K562 (cell line): ENCODE measurements around the gene ANO8. TPM values are rescaled to one million over a fixed set of nuclear protein-coding genes. Genes with fewer than 3 reads are reported as not detected.

Experiments used
- ATAC-seq: fragments of 200-7000 bp; cut with Tn5 transposase; 3 replicates; pipeline ENCODE4 v1.9.1; 2020; ENCODE audit warnings: moderate library complexity
- BruUV-seq: library from RNA; stranded (reverse); fragments of 400-500 nt; replicated peaks from 2 replicates; lab custom pipeline; 2021; lab: Mats Ljungman, UMichigan
- CTCF ChIA-PET: fragments of 300-600 bp; formaldehyde crosslinking; extraction: SDS; loops from one replicate; lab custom pipeline; 2021; ENCODE audit warnings: low intra/inter-chr PET ratio; lab: Yijun Ruan, JAX
- POLR2A ChIA-PET: fragments of 300-600, 350-650 bp; sonication (Branson Sonifier 250); formaldehyde crosslinking; extraction: SDS; loops from one replicate; lab custom pipeline; 2021; ENCODE audit warnings: antibody characterized with exemption, inconsistent platforms; lab: Yijun Ruan, JAX
- DNase-seq, 4 experiments: peaks; one replicate each; pipeline versions ENCODE4 v3.0.0 to v3.0.0-alpha.2; 2011 to 2018; ENCODE audit warnings: low spot score in 3 of 4, mixed read lengths in 3 of 4; ENCODE audit errors: extremely low read depth in 1 of 4
- FAIRE-seq: peaks from 2 replicates; lab custom pipeline; 2011; peaks lifted over from hg19 to GRCh38; lab: Jason Lieb, UNC
- H2AFZ ChIP-seq: 2 replicates; pipeline ENCODE4 v1.6.0; 2011; ENCODE audit warnings: low read depth, low read length, control low read depth, inconsistent platforms
- H3K27ac ChIP-seq: fragments of 200-600 bp; 3 replicates; pipeline ENCODE4 v1.8.0; 2011; ENCODE audit warnings: low read depth, mild to moderate bottlenecking, control low read depth, inconsistent platforms, low read length, moderate library complexity, mixed read lengths; ENCODE audit errors: extremely low read depth
- H3K27me3 ChIP-seq, 2 experiments: fragments of 300-600 bp in 1 of 2; 2 replicates in 1 of 2; 3 replicates in 1 of 2; pipeline versions ENCODE4 v1.6.0 to v1.8.0; 2011; ENCODE audit warnings: inconsistent platforms in 2 of 2, low read length in 2 of 2, mild to moderate bottlenecking in 1 of 2, mixed read lengths in 1 of 2, moderate library complexity in 1 of 2; ENCODE audit not compliant: control insufficient read depth in 2 of 2, insufficient read depth in 2 of 2
- H3K36me3 ChIP-seq: fragments of 300-600 bp; 3 replicates; pipeline ENCODE4 v1.8.0; 2011; ENCODE audit warnings: mild to moderate bottlenecking, low read length, inconsistent platforms; ENCODE audit not compliant: control insufficient read depth, insufficient read depth
- H3K4me1 ChIP-seq, 2 experiments: fragments of 200-600 bp in 1 of 2; replicated peaks in 1 of 2; 2 replicates in 1 of 2; 3 replicates in 1 of 2; pipeline versions ENCODE4 v1.5.1 to v1.8.0; 2011; ENCODE audit warnings: inconsistent platforms in 2 of 2, low read length in 2 of 2, mild to moderate bottlenecking in 1 of 2, mixed read lengths in 1 of 2, moderate library complexity in 1 of 2; ENCODE audit not compliant: control insufficient read depth in 2 of 2, insufficient read depth in 2 of 2
- H3K4me2 ChIP-seq: 2 replicates; pipeline ENCODE4 v1.6.1; 2011; ENCODE audit warnings: low read length, control low read depth, inconsistent platforms, mixed read lengths; ENCODE audit not compliant: insufficient read depth
- H3K4me3 ChIP-seq: fragments of 200-600 bp; sonication (generic), shearing (Covaris generic); 2 replicates; pipeline ENCODE4 v1.5.1; 2016; ENCODE audit warnings: control low read depth, inconsistent platforms
- H3K79me2 ChIP-seq: fragments of 200-600 bp; 3 replicates; pipeline ENCODE4 v1.8.0; 2011; ENCODE audit warnings: low read length, inconsistent platforms; ENCODE audit not compliant: control insufficient read depth, insufficient read depth
- H3K9ac ChIP-seq, 2 experiments: 2 replicates each; pipeline versions ENCODE4 v1.6.0 to v1.6.1; 2011; ENCODE audit warnings: low read depth in 2 of 2, low read length in 2 of 2, control low read depth in 1 of 2, inconsistent platforms in 1 of 2, mild to moderate bottlenecking in 1 of 2, mixed read lengths in 1 of 2; ENCODE audit not compliant: insufficient read depth in 1 of 2
- H3K9me1 ChIP-seq: one replicate; pipeline ENCODE4 v1.6.0; 2011; ENCODE audit warnings: inconsistent platforms, mild to moderate bottlenecking, low read length, moderate library complexity; ENCODE audit not compliant: control insufficient read depth, insufficient read depth
- H3K9me3 ChIP-seq: replicated peaks from 2 replicates; pipeline ENCODE4 v1.5.1; 2011; ENCODE audit warnings: low read depth, low read length, inconsistent platforms; ENCODE audit not compliant: control insufficient read depth, insufficient read depth
- H4K20me1 ChIP-seq: replicated peaks from 2 replicates; pipeline ENCODE4 v1.6.1; 2011; ENCODE audit warnings: low read length, inconsistent platforms, mixed read lengths; ENCODE audit not compliant: control insufficient read depth, insufficient read depth
- FOXA1 ChIP-seq: fragments of 450-650 bp; IDR thresholded peaks from 2 replicates; pipeline ENCODE4 v1.6.1; 2016; ENCODE audit warnings: mild to moderate bottlenecking, borderline replicate concordance
- HDAC1 ChIP-seq, 2 experiments: fragments of 450-650 bp; IDR thresholded peaks; 2 replicates each; pipeline ENCODE4 v1.6.1; 2016 to 2017; ENCODE audit warnings: inconsistent platforms in 1 of 2, mild to moderate bottlenecking in 1 of 2, moderate library complexity in 1 of 2
- NFYB ChIP-seq: IDR thresholded peaks from 2 replicates; pipeline ENCODE4 v1.6.1; 2011; ENCODE audit warnings: mild to moderate bottlenecking, moderate library complexity; ENCODE audit not compliant: insufficient read length; ENCODE audit errors: extremely low read depth
- PHB2 ChIP-seq: fragments of 450-650 bp; IDR thresholded peaks from 2 replicates; pipeline ENCODE4 v1.6.1; 2017; ENCODE audit warnings: low read depth
- TCF7 ChIP-seq: sonication (generic); IDR thresholded peaks from 2 replicates; pipeline ENCODE4 v1.6.1; 2016; ENCODE audit warnings: antibody characterized with exemption, borderline replicate concordance
- ZBTB8A ChIP-seq: fragments of 450-650 bp; IDR thresholded peaks from 2 replicates; pipeline ENCODE4 v1.6.1; 2018; ENCODE audit warnings: mild to moderate bottlenecking, moderate library complexity; ENCODE audit not compliant: partially characterized antibody
- ZKSCAN3 ChIP-seq: fragments of 250-450 bp; sonication (Bioruptor Pico); IDR thresholded peaks from 2 replicates; pipeline ENCODE4 v1.4.0; 2020
- ZNF551 ChIP-seq: fragments of 250-450 bp; sonication (Bioruptor Pico); IDR thresholded peaks from 2 replicates; pipeline ENCODE4 v1.5.0; 2021; ENCODE audit warnings: mild to moderate bottlenecking, moderate library complexity
- ZNF785 ChIP-seq: fragments of 250-450 bp; sonication (Bioruptor Pico); IDR thresholded peaks from 2 replicates; pipeline ENCODE4 v1.4.0; 2020; ENCODE audit warnings: mild to moderate bottlenecking
- ZNF830 ChIP-seq: fragments of 250-450 bp; sonication (Bioruptor Pico); IDR thresholded peaks from 2 replicates; pipeline ENCODE4 v1.5.0; 2021; ENCODE audit warnings: mild to moderate bottlenecking
- WGBS: fragments of 100-300 bp; shearing (Covaris generic); methylation state at CpG from one replicate; pipeline ENCODE4 v1.1.6; 2016; ENCODE audit warnings: low coverage, mixed read lengths; ENCODE audit not compliant: insufficient coverage; ENCODE audit errors: missing lambda C conversion rate; 5-methylcytosine and 5-hydroxymethylcytosine counted together
- in situ Hi-C: fragments of 300-500 bp; cut with MboI; formaldehyde crosslinking; loops from 4 replicates; pipeline ENCODE4 v1.15.0; 2018; ENCODE audit warnings: inconsistent platforms, mixed read lengths
- intact Hi-C: fragments of 100-400 bp; cut with micrococcal nuclease; formaldehyde crosslinking; loops from 2 replicates; pipeline ENCODE4 v1.14.2; 2022
- polyA plus RNA-seq, 8 experiments: library from polyadenylated mRNA; depleted of rRNA in 4 of 8; stranded (reverse) in 5 of 8; unstranded in 3 of 8; fragments of >200 nt; fragmentation: Nextera tagmentation in 2 of 8; fragmentation: Illumina TruSeq in 1 of 8; extraction: Ambion mirVana in 2 of 8; extraction: Trizol in 1 of 8; gene quantifications; 2 replicates each; pipeline versions ENCODE4 v1.2.1 to v1.2.3, GENCODE V29; 2011 to 2014; ENCODE audit warnings: inconsistent platforms in 1 of 8, missing spikeins in 1 of 8
- total RNA-seq, 7 experiments: library from RNA; depleted of rRNA in 6 of 7; stranded (reverse); fragments of >200 nt in 6 of 7; fragmentation: Illumina TruSeq in 2 of 7; extraction: Trizol in 2 of 7; gene quantifications; 2 replicates each; pipeline versions ENCODE4 v1.2.1 to v1.2.3, GENCODE V29; 2011 to 2021; ENCODE audit warnings: low replicate concordance in 1 of 7
- TF ChIP-seq, protein P1 (sequence below): sonication (generic); formaldehyde crosslinking; IDR thresholded peaks from 2 replicates; pipeline ENCODE4 v1.8.1; 2023; ENCODE audit warnings: missing genetic modification reagents, mild to moderate bottlenecking, borderline replicate concordance
- TF ChIP-seq, protein P2 (sequence below): fragments of 200-800 bp; sonication (Bioruptor generic); IDR thresholded peaks from 2 replicates; pipeline ENCODE4 v1.6.1; 2016; ENCODE audit warnings: missing genetic modification characterization, missing compliant biosample characterization

The ANO8 gene
- total and polyA plus RNA-seq, 9 of the 15 experiments (the other 6 are each of a cell fraction or from before 2014, with no cell fraction given), result 0.07 to 7.6 (median 2.3) TPM; not detected in 1

GRCh38 chr19:17303167-17303939 lies 31.3 kb downstream of the ANO8 start, which contains the start of gene ABHD8:
ABHD8 (minus strand) TSS chr19:17303425; CDS start chr19:17301616, 1,809 bp downstream.
- POLR2A ChIA-PET, result interaction anchor here (0.6 to 1.6 kb wide), 8 partner anchors 9 to 496 kb away, joined by 3 to 5 read pairs (median 4); partner anchors contain the start of gene BABAM1
- H3K4me2 ChIP-seq, result peak within 1 kb of the TSS; percentile 73
- peaks cover 26 to 60% of the 10 kb centered on the region in 2 experiments; a peak in 4 of 5 replicates for H3K4me1 ChIP-seq
- H2AFZ ChIP-seq, result peak within 1 kb of the TSS; percentile 84
- under 1% methylated on average over 44 of the region's 52 CpGs for WGBS
- CTCF ChIA-PET, result interaction anchor here (1.1 kb wide), 1 partner anchor 10 kb away, joined by 6 read pairs; no protein-coding TSS in a partner anchor
- peak within 1 kb of the TSS; percentile 59 for H3K4me3 ChIP-seq
- no peaks in the 10 kb centered on the region; the same call in 1 of the 2 replicates for H3K9me3 ChIP-seq
- peaks cover 31% of the 10 kb centered on the region for H3K79me2 ChIP-seq
- peak; percentile 94 for FAIRE-seq
- intact Hi-C loops, result no loop called here
- H3K9ac ChIP-seq, result peak within 1 kb of the TSS; percentile 60 to 93; a peak in 3 of 4 replicates
- no peaks in the 10 kb centered on the region for H3K9me1 ChIP-seq
- DNase-seq, result peak; percentile 92 to 98 (median 96)
- peak within 1 kb of the TSS; percentile 77 for H3K27ac ChIP-seq
- in situ Hi-C loops, result no loop called here
- H3K27me3 ChIP-seq, result no peaks in the 10 kb centered on the region
- peaks cover 18% of the 10 kb centered on the region for H3K36me3 ChIP-seq
- peak; percentile 92 for ATAC-seq
- no TSS peak for BruUV-seq
- no peaks in the 10 kb centered on the region for H4K20me1 ChIP-seq
- TF ChIP-seq FOXA1 (no peak), ZKSCAN3 (CRISPR knock-in tag) (no peak), ZBTB8A (no peak), ZNF551 (CRISPR knock-in tag) (no peak), ZNF830 (no peak), PHB2 (no peak), ZNF785 (CRISPR knock-in tag) (no peak), HDAC1 (IDR thresholded peaks at IDR 0.05) (peak in 1 of 2 experiments; percentile 54; a peak in 1 of 4 replicates), NFYB (peak; percentile 71), TCF7 (no peak)
- TF ChIP-seq, protein P1, sequence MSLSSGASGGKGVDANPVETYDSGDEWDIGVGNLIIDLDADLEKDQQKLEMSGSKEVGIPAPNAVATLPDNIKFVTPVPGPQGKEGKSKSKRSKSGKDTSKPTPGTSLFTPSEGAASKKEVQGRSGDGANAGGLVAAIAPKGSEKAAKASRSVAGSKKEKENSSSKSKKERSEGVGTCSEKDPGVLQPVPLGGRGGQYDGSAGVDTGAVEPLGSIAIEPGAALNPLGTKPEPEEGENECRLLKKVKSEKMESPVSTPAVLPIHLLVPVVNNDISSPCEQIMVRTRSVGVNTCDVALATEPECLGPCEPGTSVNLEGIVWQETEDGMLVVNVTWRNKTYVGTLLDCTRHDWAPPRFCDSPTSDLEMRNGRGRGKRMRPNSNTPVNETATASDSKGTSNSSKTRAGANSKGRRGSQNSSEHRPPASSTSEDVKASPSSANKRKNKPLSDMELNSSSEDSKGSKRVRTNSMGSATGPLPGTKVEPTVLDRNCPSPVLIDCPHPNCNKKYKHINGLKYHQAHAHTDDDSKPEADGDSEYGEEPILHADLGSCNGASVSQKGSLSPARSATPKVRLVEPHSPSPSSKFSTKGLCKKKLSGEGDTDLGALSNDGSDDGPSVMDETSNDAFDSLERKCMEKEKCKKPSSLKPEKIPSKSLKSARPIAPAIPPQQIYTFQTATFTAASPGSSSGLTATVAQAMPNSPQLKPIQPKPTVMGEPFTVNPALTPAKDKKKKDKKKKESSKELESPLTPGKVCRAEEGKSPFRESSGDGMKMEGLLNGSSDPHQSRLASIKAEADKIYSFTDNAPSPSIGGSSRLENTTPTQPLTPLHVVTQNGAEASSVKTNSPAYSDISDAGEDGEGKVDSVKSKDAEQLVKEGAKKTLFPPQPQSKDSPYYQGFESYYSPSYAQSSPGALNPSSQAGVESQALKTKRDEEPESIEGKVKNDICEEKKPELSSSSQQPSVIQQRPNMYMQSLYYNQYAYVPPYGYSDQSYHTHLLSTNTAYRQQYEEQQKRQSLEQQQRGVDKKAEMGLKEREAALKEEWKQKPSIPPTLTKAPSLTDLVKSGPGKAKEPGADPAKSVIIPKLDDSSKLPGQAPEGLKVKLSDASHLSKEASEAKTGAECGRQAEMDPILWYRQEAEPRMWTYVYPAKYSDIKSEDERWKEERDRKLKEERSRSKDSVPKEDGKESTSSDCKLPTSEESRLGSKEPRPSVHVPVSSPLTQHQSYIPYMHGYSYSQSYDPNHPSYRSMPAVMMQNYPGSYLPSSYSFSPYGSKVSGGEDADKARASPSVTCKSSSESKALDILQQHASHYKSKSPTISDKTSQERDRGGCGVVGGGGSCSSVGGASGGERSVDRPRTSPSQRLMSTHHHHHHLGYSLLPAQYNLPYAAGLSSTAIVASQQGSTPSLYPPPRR, result no peak
- TF ChIP-seq, protein P2, sequence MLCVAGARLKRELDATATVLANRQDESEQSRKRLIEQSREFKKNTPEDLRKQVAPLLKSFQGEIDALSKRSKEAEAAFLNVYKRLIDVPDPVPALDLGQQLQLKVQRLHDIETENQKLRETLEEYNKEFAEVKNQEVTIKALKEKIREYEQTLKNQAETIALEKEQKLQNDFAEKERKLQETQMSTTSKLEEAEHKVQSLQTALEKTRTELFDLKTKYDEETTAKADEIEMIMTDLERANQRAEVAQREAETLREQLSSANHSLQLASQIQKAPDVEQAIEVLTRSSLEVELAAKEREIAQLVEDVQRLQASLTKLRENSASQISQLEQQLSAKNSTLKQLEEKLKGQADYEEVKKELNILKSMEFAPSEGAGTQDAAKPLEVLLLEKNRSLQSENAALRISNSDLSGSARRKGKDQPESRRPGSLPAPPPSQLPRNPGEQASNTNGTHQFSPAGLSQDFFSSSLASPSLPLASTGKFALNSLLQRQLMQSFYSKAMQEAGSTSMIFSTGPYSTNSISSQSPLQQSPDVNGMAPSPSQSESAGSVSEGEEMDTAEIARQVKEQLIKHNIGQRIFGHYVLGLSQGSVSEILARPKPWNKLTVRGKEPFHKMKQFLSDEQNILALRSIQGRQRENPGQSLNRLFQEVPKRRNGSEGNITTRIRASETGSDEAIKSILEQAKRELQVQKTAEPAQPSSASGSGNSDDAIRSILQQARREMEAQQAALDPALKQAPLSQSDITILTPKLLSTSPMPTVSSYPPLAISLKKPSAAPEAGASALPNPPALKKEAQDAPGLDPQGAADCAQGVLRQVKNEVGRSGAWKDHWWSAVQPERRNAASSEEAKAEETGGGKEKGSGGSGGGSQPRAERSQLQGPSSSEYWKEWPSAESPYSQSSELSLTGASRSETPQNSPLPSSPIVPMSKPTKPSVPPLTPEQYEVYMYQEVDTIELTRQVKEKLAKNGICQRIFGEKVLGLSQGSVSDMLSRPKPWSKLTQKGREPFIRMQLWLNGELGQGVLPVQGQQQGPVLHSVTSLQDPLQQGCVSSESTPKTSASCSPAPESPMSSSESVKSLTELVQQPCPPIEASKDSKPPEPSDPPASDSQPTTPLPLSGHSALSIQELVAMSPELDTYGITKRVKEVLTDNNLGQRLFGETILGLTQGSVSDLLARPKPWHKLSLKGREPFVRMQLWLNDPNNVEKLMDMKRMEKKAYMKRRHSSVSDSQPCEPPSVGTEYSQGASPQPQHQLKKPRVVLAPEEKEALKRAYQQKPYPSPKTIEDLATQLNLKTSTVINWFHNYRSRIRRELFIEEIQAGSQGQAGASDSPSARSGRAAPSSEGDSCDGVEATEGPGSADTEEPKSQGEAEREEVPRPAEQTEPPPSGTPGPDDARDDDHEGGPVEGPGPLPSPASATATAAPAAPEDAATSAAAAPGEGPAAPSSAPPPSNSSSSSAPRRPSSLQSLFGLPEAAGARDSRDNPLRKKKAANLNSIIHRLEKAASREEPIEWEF (CRISPR knock-in tag), result no peak
